Endodermal cell (in vitro differentiated cells): Measurements from ENCODE around the gene RDH8. TPM values are rescaled to one million over a fixed set of nuclear protein-coding genes. Genes with fewer than 3 reads are reported as not detected.

Experiments
- DNase-seq: peaks from one replicate; pipeline ENCODE4 v3.0.0-alpha.2; 2017
- H3K27ac ChIP-seq: 2 replicates; pipeline ENCODE4 v1.5.1; 2013; ENCODE audit warnings: mild to moderate bottlenecking, low read depth, low read length, moderate library complexity
- H3K27me3 ChIP-seq: 2 replicates; pipeline ENCODE4 v1.6.1; 2013; ENCODE audit warnings: mild to moderate bottlenecking, low read length, moderate library complexity; ENCODE audit not compliant: insufficient read depth, control insufficient read depth, poor library complexity, severe bottlenecking
- H3K36me3 ChIP-seq: 2 replicates; pipeline ENCODE4 v1.7.0; 2013; ENCODE audit warnings: mild to moderate bottlenecking, low read length, moderate library complexity; ENCODE audit not compliant: control insufficient read depth, insufficient read depth
- H3K4me1 ChIP-seq: one replicate; pipeline ENCODE4 v1.7.0; 2013; ENCODE audit warnings: low read length; ENCODE audit not compliant: control insufficient read depth, insufficient read depth
- H3K4me3 ChIP-seq: 2 replicates; pipeline ENCODE4 v1.5.1; 2013; ENCODE audit warnings: mild to moderate bottlenecking, low read length, moderate library complexity
- H3K9ac ChIP-seq: 2 replicates; pipeline ENCODE4 v1.6.1; 2013; ENCODE audit warnings: mild to moderate bottlenecking, low read length, moderate library complexity; ENCODE audit not compliant: poor library complexity, severe bottlenecking; ENCODE audit errors: extremely low read depth
- H3K9me3 ChIP-seq: 2 replicates; pipeline ENCODE4 v1.6.1; 2013; ENCODE audit warnings: mild to moderate bottlenecking, low read length, moderate library complexity; ENCODE audit not compliant: control insufficient read depth
- H3K27ac Mint-ChIP-seq: 2 replicates; pipeline ENCODE4 v1.8.0; 2020; ENCODE audit warnings: mixed read lengths
- H3K27me3 Mint-ChIP-seq: 2 replicates; pipeline ENCODE4 v1.8.0; 2021; ENCODE audit warnings: mild to moderate bottlenecking, mixed read lengths; ENCODE audit not compliant: insufficient read depth
- H3K36me3 Mint-ChIP-seq: 2 replicates; pipeline ENCODE4 v1.8.0; 2020; ENCODE audit warnings: low read depth, mixed read lengths
- H3K4me1 Mint-ChIP-seq: 2 replicates; pipeline ENCODE4 v1.8.0; 2020; ENCODE audit warnings: mixed read lengths
- H3K4me3 Mint-ChIP-seq: 2 replicates; pipeline ENCODE4 v1.8.0; 2020; ENCODE audit warnings: mild to moderate bottlenecking, moderate library complexity, mixed read lengths
- H3K9me3 Mint-ChIP-seq: 2 replicates; pipeline ENCODE4 v1.8.0; 2020; ENCODE audit warnings: mild to moderate bottlenecking, mixed read lengths
- WGBS, 2 experiments: methylation state at CpG; one replicate each; pipeline versions ENCODE4 v1.1.5 to v1.1.7; 2013; ENCODE audit warnings: missing lambda C conversion rate in 2 of 2, mixed read lengths in 1 of 2; ENCODE audit not compliant: insufficient coverage in 1 of 2, insufficient read length in 1 of 2; 5-methylcytosine and 5-hydroxymethylcytosine counted together
- total RNA-seq, 2 donors: library from RNA; stranded (reverse); fragmentation: NEBNext Ultra II Directional in 1 of 2; extraction: Animal tissue kit (Norgen Biotek cat#: 25700) in 1 of 2; gene quantifications; 2 replicates in 1 of 2; 3 replicates in 1 of 2; pipeline ENCODE4 v1.2.1, GENCODE V29; 2021
- TF ChIP-seq, protein P1 (sequence below): fragments of 200-600 bp; sonication (generic); conservative IDR thresholded peaks from 2 replicates; pipeline ENCODE4 v1.5.0; 2021; ENCODE audit warnings: antibody characterized with exemption, mild to moderate bottlenecking

The RDH8 gene
- total RNA-seq, 2 donors from 2014 or later, result not detected

DNA sequence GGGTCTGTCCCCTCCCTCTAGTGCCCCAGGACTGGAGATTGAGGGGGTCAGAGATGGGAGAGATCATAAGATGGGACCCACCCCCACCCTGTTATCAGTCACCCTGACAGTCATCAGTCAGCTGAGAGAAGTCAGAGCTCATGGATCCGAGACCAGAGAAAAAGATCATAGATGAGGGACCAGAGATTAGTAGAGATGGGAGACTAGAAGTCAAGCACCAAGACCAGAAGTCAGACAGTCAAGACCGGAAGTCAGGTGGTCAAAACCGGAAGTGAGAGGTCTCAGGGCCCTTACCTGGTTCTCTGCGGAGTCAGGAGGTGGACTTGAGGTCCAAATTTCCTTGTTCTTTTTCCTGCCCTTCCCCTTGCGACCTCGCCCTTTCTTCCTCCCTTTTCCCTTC is 10.0 kb upstream of the RDH8 start:
- Histone ChIP-seq H3K27ac (no peak overlapping the region), H3K4me3 (no peak overlapping the region), H3K36me3 (no peaks in the 10 kb centered on the region), H3K9ac (no peak overlapping the region), H3K9me3 (no peaks in the 10 kb centered on the region), H3K4me1 (no peaks in the 10 kb centered on the region), H3K27me3 (peaks cover 5% of the 10 kb centered on the region)
- Mint-ChIP-seq H3K9me3 (no peaks in the 10 kb centered on the region), H3K36me3 (no peaks in the 10 kb centered on the region), H3K4me3 (no peak overlapping the region), H3K27ac (no peak overlapping the region), H3K27me3 (peaks cover 31% of the 10 kb centered on the region), H3K4me1 (no peaks in the 10 kb centered on the region)
- TF ChIP-seq, protein P1, sequence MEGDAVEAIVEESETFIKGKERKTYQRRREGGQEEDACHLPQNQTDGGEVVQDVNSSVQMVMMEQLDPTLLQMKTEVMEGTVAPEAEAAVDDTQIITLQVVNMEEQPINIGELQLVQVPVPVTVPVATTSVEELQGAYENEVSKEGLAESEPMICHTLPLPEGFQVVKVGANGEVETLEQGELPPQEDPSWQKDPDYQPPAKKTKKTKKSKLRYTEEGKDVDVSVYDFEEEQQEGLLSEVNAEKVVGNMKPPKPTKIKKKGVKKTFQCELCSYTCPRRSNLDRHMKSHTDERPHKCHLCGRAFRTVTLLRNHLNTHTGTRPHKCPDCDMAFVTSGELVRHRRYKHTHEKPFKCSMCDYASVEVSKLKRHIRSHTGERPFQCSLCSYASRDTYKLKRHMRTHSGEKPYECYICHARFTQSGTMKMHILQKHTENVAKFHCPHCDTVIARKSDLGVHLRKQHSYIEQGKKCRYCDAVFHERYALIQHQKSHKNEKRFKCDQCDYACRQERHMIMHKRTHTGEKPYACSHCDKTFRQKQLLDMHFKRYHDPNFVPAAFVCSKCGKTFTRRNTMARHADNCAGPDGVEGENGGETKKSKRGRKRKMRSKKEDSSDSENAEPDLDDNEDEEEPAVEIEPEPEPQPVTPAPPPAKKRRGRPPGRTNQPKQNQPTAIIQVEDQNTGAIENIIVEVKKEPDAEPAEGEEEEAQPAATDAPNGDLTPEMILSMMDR, result no peak
- no peak for DNase-seq
- WGBS, 2 experiments, result 88 to 93% methylated on average over 6 of the region's 6 CpGs

DNA sequence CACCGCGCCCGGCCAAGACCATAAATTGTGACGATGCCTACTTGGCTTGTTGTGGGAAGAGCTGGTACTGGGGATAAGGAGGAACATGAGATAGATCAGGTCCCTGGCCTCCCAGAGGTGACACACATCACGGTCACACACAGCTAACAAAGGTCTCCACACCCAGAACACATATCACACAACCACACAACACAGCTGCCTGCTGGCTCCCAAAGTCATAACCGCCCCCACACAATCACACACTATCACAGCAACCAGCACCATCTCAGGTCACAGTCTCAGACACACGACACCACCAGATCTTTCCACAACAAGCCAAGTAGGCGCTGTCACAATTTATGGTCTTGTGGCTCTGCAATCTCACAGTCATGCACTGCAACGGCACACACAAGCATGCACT is 8.7 kb upstream of the RDH8 start:
- H3K36me3 ChIP-seq, result no peaks in the 10 kb centered on the region
- H3K4me1 Mint-ChIP-seq, result peaks cover 4% of the 10 kb centered on the region
- H3K27ac ChIP-seq, result no peak overlapping the region
- 89 to 100% methylated on average over 1 to 9 of the region's 9 CpGs for WGBS, 2 experiments
- TF ChIP-seq, protein P1, result no peak
- no peak for DNase-seq
- no peaks in the 10 kb centered on the region for H3K36me3 Mint-ChIP-seq
- no peaks in the 10 kb centered on the region for H3K9me3 Mint-ChIP-seq
- H3K27ac Mint-ChIP-seq, result no peak overlapping the region
- H3K4me3 Mint-ChIP-seq, result no peak overlapping the region
- no peak overlapping the region for H3K4me3 ChIP-seq
- peaks cover 31% of the 10 kb centered on the region for H3K27me3 Mint-ChIP-seq
- H3K9ac ChIP-seq, result no peak overlapping the region
- H3K9me3 ChIP-seq, result no peaks in the 10 kb centered on the region
- H3K27me3 ChIP-seq, result peaks cover 16% of the 10 kb centered on the region
- H3K4me1 ChIP-seq, result no peaks in the 10 kb centered on the region

DNA sequence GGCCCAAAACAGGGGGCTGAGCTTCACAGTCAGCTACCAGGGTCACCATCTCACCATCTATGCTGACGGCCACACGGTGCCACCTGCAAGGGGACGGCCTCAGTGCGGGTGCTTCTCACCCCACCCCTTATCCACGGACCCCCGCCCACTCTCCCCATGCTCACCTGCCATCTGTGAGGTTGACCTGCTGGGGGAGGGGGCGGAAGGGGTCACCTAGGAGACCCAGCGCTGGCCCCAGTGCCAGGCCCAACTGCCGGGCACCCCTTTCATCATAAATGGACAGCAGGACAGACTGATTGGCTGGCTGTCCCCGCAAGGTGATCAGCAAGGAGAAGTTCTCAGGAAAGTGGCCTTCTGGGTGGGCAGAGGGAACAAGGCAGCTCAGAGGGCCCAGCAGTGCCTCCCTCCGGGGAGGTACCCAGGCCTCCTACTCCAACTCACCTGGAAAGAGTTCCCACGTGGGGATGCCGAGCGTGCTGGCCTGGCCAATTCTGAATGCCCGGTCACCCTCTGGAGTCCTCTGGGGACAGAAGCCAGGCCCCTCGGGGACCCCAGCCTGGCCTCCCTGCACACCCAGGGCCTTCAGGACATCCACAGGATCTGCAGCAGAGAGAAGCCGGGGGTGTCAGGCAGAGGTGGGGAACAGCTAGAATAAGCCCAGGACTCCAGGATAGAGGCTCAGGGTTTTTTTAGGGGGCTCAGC is 7.5 kb upstream of the RDH8 start:
- Mint-ChIP-seq H3K27me3 (peaks cover 38% of the 10 kb centered on the region), H3K9me3 (no peaks in the 10 kb centered on the region), H3K36me3 (no peaks in the 10 kb centered on the region), H3K27ac (no peak overlapping the region), H3K4me3 (no peak overlapping the region), H3K4me1 (peaks cover 7% of the 10 kb centered on the region)
- no peak overlapping the region for H3K27ac ChIP-seq
- TF ChIP-seq, protein P1, result no peak
- H3K4me1 ChIP-seq, result no peaks in the 10 kb centered on the region
- no peak overlapping the region for H3K4me3 ChIP-seq
- no peaks in the 10 kb centered on the region for H3K36me3 ChIP-seq
- no peaks in the 10 kb centered on the region for H3K9me3 ChIP-seq
- 88 to 89% methylated on average over 4 to 17 of the region's 17 CpGs for WGBS, 2 experiments
- H3K9ac ChIP-seq, result no peak overlapping the region
- H3K27me3 ChIP-seq, result peaks cover 28% of the 10 kb centered on the region
- DNase-seq, result no peak
